Measurements from ENCODE around the gene RALGPS2. TPM values are rescaled to one million over a fixed set of nuclear protein-coding genes. Genes with fewer than 3 reads are reported as not detected.

The RALGPS2 gene
- total and polyA plus RNA-seq, 2 of the 8 experiments (the other 6 are each of a cell fraction or from before 2014, with no cell fraction given) = 6.7 to 38.0 TPM

- Histone ChIP-seq H3K4me2 (ENCODE audit: insufficient read depth in 1 of 2, low read depth in 2 of 2, low read length in 2 of 2) (0 out of 4 replicates have a peak within 1 kb of the TSS, but pooled peaks of 1 of the 2 experiments have one; percentile 4), H2BK12ac (ENCODE audit: low read depth, low read length) (no peak within 1 kb of the TSS), H3K4me3 (ENCODE audit: extremely low read depth in 1 of 4, insufficient read depth in 2 of 4, low read depth in 3 of 4, low read length in 4 of 4) (no peak within 1 kb of the TSS), H3K27me3 (replicated peaks in 1 of 4; ENCODE audit: control insufficient read depth in 3 of 4, extremely low read depth in 1 of 4, insufficient read depth in 3 of 4, low read length in 3 of 4) (no peaks in the 10 kb centered on the region), H3K14ac (ENCODE audit: insufficient read length) (no peak within 1 kb of the TSS), H3K27ac (ENCODE audit: low read depth, low read length) (no peak within 1 kb of the TSS), H3K56ac (replicated peaks; ENCODE audit: insufficient read length, low read depth, low read length) (no peak within 1 kb of the TSS), H3K9me3 (ENCODE audit: insufficient read depth in 2 of 2, low read depth in 1 of 2, low read length in 1 of 2) (no peaks in the 10 kb centered on the region), H3K23me2 (ENCODE audit: low read depth, low read length) (no peaks in the 10 kb centered on the region), H2BK5ac (ENCODE audit: low read depth, low read length) (no peak within 1 kb of the TSS), H3K79me1 (ENCODE audit: low read depth, low read length) (no peaks in the 10 kb centered on the region), H3K18ac (ENCODE audit: extremely low read depth, low read length) (no peak within 1 kb of the TSS), H4K91ac (replicated peaks; ENCODE audit: insufficient read length, low read length) (no peak within 1 kb of the TSS), H2BK20ac (ENCODE audit: low read length) (no peak within 1 kb of the TSS), H4K8ac (ENCODE audit: extremely low read depth, insufficient read depth, low read length) (no peak within 1 kb of the TSS), H4K20me1 (replicated peaks in 1 of 2; ENCODE audit: control insufficient read depth in 1 of 2, insufficient read depth in 2 of 2, low read length in 2 of 2) (no peaks in the 10 kb centered on the region), H3K4ac (replicated peaks; ENCODE audit: insufficient read length, low read depth, low read length) (no peak within 1 kb of the TSS), H2BK15ac (ENCODE audit: low read length) (no peak within 1 kb of the TSS), H3K79me2 (ENCODE audit: control insufficient read depth in 1 of 2, insufficient read depth in 2 of 2, low read length in 2 of 2) (no peaks in the 10 kb centered on the region), H3K4me1 (replicated peaks in 1 of 4; ENCODE audit: control insufficient read depth in 3 of 4, insufficient read depth in 4 of 4, low read length in 3 of 4) (peaks cover 0 to 6% (median 2%) of the 10 kb centered on the region in 4 experiments; a peak in 2 of 7 replicates), H2AK5ac (ENCODE audit: low read depth, low read length) (no peak within 1 kb of the TSS), H3K36me3 (ENCODE audit: control insufficient read depth in 2 of 4, insufficient read depth in 4 of 4, low read length in 3 of 4) (no peaks in the 10 kb centered on the region), H3K23ac (ENCODE audit: insufficient read length) (no peak within 1 kb of the TSS), H3K9ac (replicated peaks in 1 of 4; ENCODE audit: extremely low read depth in 1 of 4, low read depth in 3 of 4, low read length in 3 of 4) (no peak within 1 kb of the TSS), H4K5ac (ENCODE audit: insufficient read length, low read depth, low read length) (no peak within 1 kb of the TSS), H2AFZ (ENCODE audit: low read length) (no peak within 1 kb of the TSS), H2BK120ac (replicated peaks; ENCODE audit: low read depth, low read length) (no peak within 1 kb of the TSS)
- POLR2A ChIA-PET (ENCODE audit: partially characterized antibody) = no interaction called here
- TF ChIP-seq SRF (IDR thresholded peaks at IDR 0.05; ENCODE audit: low read depth, low read length) = no peak
- no peak for TF ChIP-seq SUZ12 (IDR thresholded peaks at IDR 0.05; ENCODE audit: low read length)
- TF ChIP-seq KDM4A (IDR thresholded peaks at IDR 0.05; ENCODE audit: low read depth, low read length, severe bottlenecking) = no peak
- no peak for TF ChIP-seq HDAC6 (IDR thresholded peaks at IDR 0.05; ENCODE audit: low read depth, low read length)
- TF ChIP-seq MAFK (IDR thresholded peaks at IDR 0.05; ENCODE audit: low read depth, low read length) = no peak
- no peak for TF ChIP-seq YY1 (IDR thresholded peaks at IDR 0.05; ENCODE audit: low read depth, low read length)
- TF ChIP-seq POLR2A (IDR thresholded peaks at IDR 0.05; ENCODE audit: control extremely low read depth in 1 of 2, low read depth in 2 of 2, low read length in 2 of 2) = no peak
- no peak for TF ChIP-seq SP1 (IDR thresholded peaks at IDR 0.05; ENCODE audit: low read depth, low read length)
- WGBS, 2 experiments (ENCODE audit: extremely low coverage in 1 of 2, insufficient coverage in 1 of 2, insufficient read length in 1 of 2, insufficient replicate concordance in 2 of 2, low coverage in 1 of 2, low lambda C conversion rate in 2 of 2, missing lambda C conversion rate in 1 of 2) = 58% methylated on average over 4 of the region's 4 CpGs; no CpG with 5 or more reads in 1 of the 2 experiments
- FAIRE-seq (no peak), DNase-seq (ENCODE audit: low read depth in 1 of 2, low spot score in 2 of 2) (no peak)
- CTCF ChIA-PET (ENCODE audit: partially characterized antibody) = interaction anchor here (1.1 to 2.1 kb wide), 3 partner anchors 8 to 328 kb away, joined by 4 to 6 read pairs (median 4); no protein-coding TSS in a partner anchor
Observed at GRCh38 chr1:178870944-178871343, 145.9 kb downstream of the RALGPS2 start, which contains the start of gene ANGPTL1. TSS of gene ANGPTL1 (minus strand) at chr1:178871077. CDS start at chr1:178865776, 5,301 bp downstream.
